Measurements from ENCODE around the gene SLC2A9.

The SLC2A9 gene

GRCh38 chr4:9932771-9933170, 88.5 kb downstream of the SLC2A9 start:
- Histone ChIP-seq H3K27ac (ENCODE audit: low read depth in 2 of 2, low read length in 2 of 2) (no peak overlapping the region), H3K27me3 (ENCODE audit: control insufficient read depth in 2 of 2, insufficient read depth in 2 of 2, low read length in 2 of 2) (no peaks in the 10 kb centered on the region), H3K9me3 (ENCODE audit: control insufficient read depth in 2 of 2, low read length in 2 of 2) (no peaks in the 10 kb centered on the region), H3K9ac (ENCODE audit: low read depth in 1 of 2, low read length in 2 of 2) (no peak overlapping the region), H3K4me3 (ENCODE audit: low read length in 2 of 2) (no peak overlapping the region), H3K36me3 (ENCODE audit: control insufficient read depth in 2 of 2, insufficient read depth in 2 of 2, low read length in 2 of 2) (no peaks in the 10 kb centered on the region), H3K4me1 (ENCODE audit: control insufficient read depth in 2 of 2, insufficient read depth in 2 of 2, low read length in 2 of 2) (no peaks in the 10 kb centered on the region)

GRCh38 chr4:9931146-9931545, 90.2 kb downstream of the SLC2A9 start:
- H3K27ac ChIP-seq (ENCODE audit: low read depth in 2 of 2, low read length in 2 of 2) = no peak overlapping the region
- no peaks in the 10 kb centered on the region for H3K4me1 ChIP-seq (ENCODE audit: control insufficient read depth in 2 of 2, insufficient read depth in 2 of 2, low read length in 2 of 2)
- no peaks in the 10 kb centered on the region for H3K27me3 ChIP-seq (ENCODE audit: control insufficient read depth in 2 of 2, insufficient read depth in 2 of 2, low read length in 2 of 2)
- no peak overlapping the region for H3K9ac ChIP-seq (ENCODE audit: low read depth in 1 of 2, low read length in 2 of 2)
- H3K4me3 ChIP-seq (ENCODE audit: low read length in 2 of 2) = no peak overlapping the region
- no peaks in the 10 kb centered on the region for H3K9me3 ChIP-seq (ENCODE audit: control insufficient read depth in 2 of 2, low read length in 2 of 2)
- no peaks in the 10 kb centered on the region for H3K36me3 ChIP-seq (ENCODE audit: control insufficient read depth in 2 of 2, insufficient read depth in 2 of 2, low read length in 2 of 2)

- no peak overlapping the region for H3K4me3 ChIP-seq (ENCODE audit: low read length in 2 of 2)
- no peaks in the 10 kb centered on the region for H3K36me3 ChIP-seq (ENCODE audit: control insufficient read depth in 2 of 2, insufficient read depth in 2 of 2, low read length in 2 of 2)
- no peaks in the 10 kb centered on the region for H3K9me3 ChIP-seq (ENCODE audit: control insufficient read depth in 2 of 2, low read length in 2 of 2)
- no peak overlapping the region for H3K9ac ChIP-seq (ENCODE audit: low read depth in 1 of 2, low read length in 2 of 2)
- H3K27ac ChIP-seq (ENCODE audit: low read depth in 2 of 2, low read length in 2 of 2) = no peak overlapping the region
- no peaks in the 10 kb centered on the region for H3K4me1 ChIP-seq (ENCODE audit: control insufficient read depth in 2 of 2, insufficient read depth in 2 of 2, low read length in 2 of 2)
- H3K27me3 ChIP-seq (ENCODE audit: control insufficient read depth in 2 of 2, insufficient read depth in 2 of 2, low read length in 2 of 2) = no peaks in the 10 kb centered on the region
Observed at GRCh38 chr4:9929111-9929510, 92.2 kb downstream of the SLC2A9 start.

- Histone ChIP-seq H3K9me3 (ENCODE audit: control insufficient read depth in 2 of 2, low read length in 2 of 2) (no peaks in the 10 kb centered on the region), H3K4me3 (ENCODE audit: low read length in 2 of 2) (no peak overlapping the region), H3K27ac (ENCODE audit: low read depth in 2 of 2, low read length in 2 of 2) (no peak overlapping the region), H3K4me1 (ENCODE audit: control insufficient read depth in 2 of 2, insufficient read depth in 2 of 2, low read length in 2 of 2) (no peaks in the 10 kb centered on the region), H3K36me3 (ENCODE audit: control insufficient read depth in 2 of 2, insufficient read depth in 2 of 2, low read length in 2 of 2) (no peaks in the 10 kb centered on the region), H3K9ac (ENCODE audit: low read depth in 1 of 2, low read length in 2 of 2) (no peak overlapping the region), H3K27me3 (ENCODE audit: control insufficient read depth in 2 of 2, insufficient read depth in 2 of 2, low read length in 2 of 2) (no peaks in the 10 kb centered on the region)
Observed at GRCh38 chr4:9927341-9928007, 93.8 kb downstream of the SLC2A9 start.

- Histone ChIP-seq H3K4me3 (ENCODE audit: low read length in 2 of 2) (no peak overlapping the region), H3K27me3 (ENCODE audit: control insufficient read depth in 2 of 2, insufficient read depth in 2 of 2, low read length in 2 of 2) (no peaks in the 10 kb centered on the region), H3K9ac (ENCODE audit: low read depth in 1 of 2, low read length in 2 of 2) (no peak overlapping the region), H3K9me3 (ENCODE audit: control insufficient read depth in 2 of 2, low read length in 2 of 2) (no peaks in the 10 kb centered on the region), H3K36me3 (ENCODE audit: control insufficient read depth in 2 of 2, insufficient read depth in 2 of 2, low read length in 2 of 2) (no peaks in the 10 kb centered on the region), H3K27ac (ENCODE audit: low read depth in 2 of 2, low read length in 2 of 2) (no peak overlapping the region), H3K4me1 (ENCODE audit: control insufficient read depth in 2 of 2, insufficient read depth in 2 of 2, low read length in 2 of 2) (no peaks in the 10 kb centered on the region)
Observed at GRCh38 chr4:9926586-9926985, 94.7 kb downstream of the SLC2A9 start.

- H3K9me3 ChIP-seq (ENCODE audit: control insufficient read depth in 2 of 2, low read length in 2 of 2) = no peaks in the 10 kb centered on the region
- H3K9ac ChIP-seq (ENCODE audit: low read depth in 1 of 2, low read length in 2 of 2) = no peak overlapping the region
- H3K4me3 ChIP-seq (ENCODE audit: low read length in 2 of 2) = no peak overlapping the region
- H3K4me1 ChIP-seq (ENCODE audit: control insufficient read depth in 2 of 2, insufficient read depth in 2 of 2, low read length in 2 of 2) = no peaks in the 10 kb centered on the region
- no peaks in the 10 kb centered on the region for H3K27me3 ChIP-seq (ENCODE audit: control insufficient read depth in 2 of 2, insufficient read depth in 2 of 2, low read length in 2 of 2)
- no peaks in the 10 kb centered on the region for H3K36me3 ChIP-seq (ENCODE audit: control insufficient read depth in 2 of 2, insufficient read depth in 2 of 2, low read length in 2 of 2)
- no peak overlapping the region for H3K27ac ChIP-seq (ENCODE audit: low read depth in 2 of 2, low read length in 2 of 2)
Observed at GRCh38 chr4:9925750-9926439, 95.4 kb downstream of the SLC2A9 start.

GRCh38 chr4:9924750-9925149, 96.5 kb downstream of the SLC2A9 start:
- Histone ChIP-seq H3K9me3 (ENCODE audit: control insufficient read depth in 2 of 2, low read length in 2 of 2) (no peaks in the 10 kb centered on the region), H3K4me3 (ENCODE audit: low read length in 2 of 2) (no peak overlapping the region), H3K36me3 (ENCODE audit: control insufficient read depth in 2 of 2, insufficient read depth in 2 of 2, low read length in 2 of 2) (no peaks in the 10 kb centered on the region)

GRCh38 chr4:9923195-9923812, 98.0 kb downstream of the SLC2A9 start:
- Histone ChIP-seq H3K9me3 (ENCODE audit: control insufficient read depth in 2 of 2, low read length in 2 of 2) (no peaks in the 10 kb centered on the region), H3K9ac (ENCODE audit: low read depth in 1 of 2, low read length in 2 of 2) (no peak overlapping the region), H3K4me1 (ENCODE audit: control insufficient read depth in 2 of 2, insufficient read depth in 2 of 2, low read length in 2 of 2) (no peaks in the 10 kb centered on the region), H3K27me3 (ENCODE audit: control insufficient read depth in 2 of 2, insufficient read depth in 2 of 2, low read length in 2 of 2) (no peaks in the 10 kb centered on the region), H3K27ac (ENCODE audit: low read depth in 2 of 2, low read length in 2 of 2) (no peak overlapping the region), H3K4me3 (ENCODE audit: low read length in 2 of 2) (no peak overlapping the region), H3K36me3 (ENCODE audit: control insufficient read depth in 2 of 2, insufficient read depth in 2 of 2, low read length in 2 of 2) (no peaks in the 10 kb centered on the region)

More at GRCh38 chr4:9924750-9925149, 96.5 kb downstream of the SLC2A9 start:
- Histone ChIP-seq H3K27me3 (ENCODE audit: control insufficient read depth in 2 of 2, insufficient read depth in 2 of 2, low read length in 2 of 2) (no peaks in the 10 kb centered on the region), H3K9ac (ENCODE audit: low read depth in 1 of 2, low read length in 2 of 2) (no peak overlapping the region), H3K4me1 (ENCODE audit: control insufficient read depth in 2 of 2, insufficient read depth in 2 of 2, low read length in 2 of 2) (no peaks in the 10 kb centered on the region), H3K27ac (ENCODE audit: low read depth in 2 of 2, low read length in 2 of 2) (no peak overlapping the region)

GRCh38 chr4:9921326-9921725, 100.0 kb downstream of the SLC2A9 start:
- Histone ChIP-seq H3K4me1 (ENCODE audit: control insufficient read depth in 2 of 2, insufficient read depth in 2 of 2, low read length in 2 of 2) (no peaks in the 10 kb centered on the region), H3K27me3 (ENCODE audit: control insufficient read depth in 2 of 2, insufficient read depth in 2 of 2, low read length in 2 of 2) (no peaks in the 10 kb centered on the region), H3K4me3 (ENCODE audit: low read length in 2 of 2) (no peak overlapping the region), H3K36me3 (ENCODE audit: control insufficient read depth in 2 of 2, insufficient read depth in 2 of 2, low read length in 2 of 2) (no peaks in the 10 kb centered on the region), H3K9me3 (ENCODE audit: control insufficient read depth in 2 of 2, low read length in 2 of 2) (no peaks in the 10 kb centered on the region), H3K27ac (ENCODE audit: low read depth in 2 of 2, low read length in 2 of 2) (no peak overlapping the region), H3K9ac (ENCODE audit: low read depth in 1 of 2, low read length in 2 of 2) (no peak overlapping the region)

- Histone ChIP-seq H3K9ac (ENCODE audit: low read depth in 1 of 2, low read length in 2 of 2) (no peak overlapping the region), H3K9me3 (ENCODE audit: control insufficient read depth in 2 of 2, low read length in 2 of 2) (no peaks in the 10 kb centered on the region), H3K4me1 (ENCODE audit: control insufficient read depth in 2 of 2, insufficient read depth in 2 of 2, low read length in 2 of 2) (no peaks in the 10 kb centered on the region), H3K27me3 (ENCODE audit: control insufficient read depth in 2 of 2, insufficient read depth in 2 of 2, low read length in 2 of 2) (no peaks in the 10 kb centered on the region), H3K27ac (ENCODE audit: low read depth in 2 of 2, low read length in 2 of 2) (no peak overlapping the region), H3K36me3 (ENCODE audit: control insufficient read depth in 2 of 2, insufficient read depth in 2 of 2, low read length in 2 of 2) (no peaks in the 10 kb centered on the region), H3K4me3 (ENCODE audit: low read length in 2 of 2) (no peak overlapping the region)
Observed at GRCh38 chr4:9920029-9920428, 101.3 kb downstream of the SLC2A9 start.
